ENCODE data around the gene PSMA6. TPM values are rescaled to one million over a fixed set of nuclear protein-coding genes. Genes with fewer than 3 reads are reported as not detected.

PSMA6 gene
- polyA plus RNA-seq, 1 donor (not counting 4 experiments of a cell fraction or from before 2014, with no cell fraction given) = 326 TPM

DNA sequence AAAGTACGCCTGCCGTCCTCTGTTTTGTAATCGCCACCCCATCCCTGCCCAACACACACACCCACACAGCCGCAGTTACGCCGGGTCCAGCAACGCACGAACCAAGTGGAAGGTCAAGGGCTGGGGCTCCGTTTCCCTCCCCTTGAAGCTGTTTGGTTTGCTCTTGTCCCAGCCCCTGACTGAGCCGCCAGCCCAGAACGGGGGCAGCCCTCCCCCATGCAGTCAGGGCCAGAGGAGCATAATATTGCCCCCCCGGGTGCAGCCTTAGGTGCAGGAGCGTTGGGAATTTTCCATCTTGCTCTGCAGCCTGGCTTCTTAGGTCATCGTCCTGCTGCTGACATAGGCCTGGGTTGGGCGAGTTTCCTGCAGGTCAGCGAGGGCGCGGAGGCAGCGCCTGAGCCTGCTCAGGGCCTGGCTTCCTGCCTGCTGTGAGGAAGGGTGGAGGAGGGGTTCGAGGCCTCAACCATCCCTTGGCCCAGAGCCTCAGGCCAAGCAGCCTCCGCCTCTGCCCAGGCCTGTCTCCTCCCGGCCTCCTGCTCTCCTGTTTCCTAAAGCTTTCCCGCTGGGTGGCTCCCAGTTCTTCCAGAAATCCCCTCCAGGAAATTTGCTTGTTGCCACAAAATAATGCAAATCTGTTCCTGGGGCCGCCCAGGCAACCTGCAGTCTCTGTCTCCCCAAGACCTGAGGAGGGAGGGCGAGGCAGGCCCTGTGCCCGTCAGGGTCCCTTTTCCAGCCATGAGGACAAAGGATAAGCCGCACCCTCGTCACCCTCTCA is 44.5 kb downstream of the PSMA6 start:
- Histone ChIP-seq H3K36me3 (ENCODE audit: control insufficient read depth in 2 of 2, extremely low read depth in 1 of 2, insufficient read depth in 2 of 2, low read length in 2 of 2) (no peaks in the 10 kb centered on the region), H3K27ac (ENCODE audit: control insufficient read depth, insufficient read depth, low read length) (peak overlapping the region; percentile 78), H4K20me1 (ENCODE audit: control insufficient read depth, extremely low read depth, insufficient read depth, low read length) (no peaks in the 10 kb centered on the region), H3K79me2 (ENCODE audit: control insufficient read depth, insufficient read depth, low read length) (no peaks in the 10 kb centered on the region), H3K9me3 (ENCODE audit: control insufficient read depth, low read depth, low read length) (no peaks in the 10 kb centered on the region), H3K9me1 (ENCODE audit: control insufficient read depth, extremely low read depth, insufficient read depth, low read length) (no peaks in the 10 kb centered on the region), H3K4me2 (ENCODE audit: control insufficient read depth, extremely low read depth, insufficient read depth, low read depth, low read length) (peak overlapping the region; percentile 78), H3K9ac (ENCODE audit: control insufficient read depth, extremely low read depth, insufficient read depth, low read length) (peak overlapping the region; percentile 68), H2AFZ (ENCODE audit: control insufficient read depth, low read length) (peak overlapping the region; percentile 76), H3K27me3 (ENCODE audit: control insufficient read depth, extremely low read depth, insufficient read depth, low read length) (no peaks in the 10 kb centered on the region), H3K4me1 (ENCODE audit: control insufficient read depth, extremely low read depth, insufficient read depth, low read length) (peaks cover 62% of the 10 kb centered on the region), H3K4me3 (ENCODE audit: control insufficient read depth in 2 of 3, extremely low read depth in 1 of 3, insufficient read depth in 2 of 3, low read depth in 1 of 3, low read length in 3 of 3) (peak overlapping the region in 2 of 3 experiments; percentile 30 to 40)
- FAIRE-seq (peak; percentile 71), DNase-seq (ENCODE audit: low read depth, low spot score) (no peak)
- dilution Hi-C loops (cut with MboI; ENCODE audit: extremely low pct_ligation_motif_present, low sequenced_read_pairs) = no loop called here
- no peak for TF ChIP-seq EZH2 (IDR thresholded peaks at IDR 0.05; ENCODE audit: low read length)
- no peak for TF ChIP-seq CTCF (optimal IDR thresholded peaks at IDR 0.05 in 1 of 3, IDR thresholded peaks at IDR 0.05 in 1 of 3, conservative IDR thresholded peaks at IDR 0.05 in 1 of 3; ENCODE audit: extremely low read depth in 1 of 3, insufficient read depth in 2 of 3, low read length in 3 of 3)

DNA sequence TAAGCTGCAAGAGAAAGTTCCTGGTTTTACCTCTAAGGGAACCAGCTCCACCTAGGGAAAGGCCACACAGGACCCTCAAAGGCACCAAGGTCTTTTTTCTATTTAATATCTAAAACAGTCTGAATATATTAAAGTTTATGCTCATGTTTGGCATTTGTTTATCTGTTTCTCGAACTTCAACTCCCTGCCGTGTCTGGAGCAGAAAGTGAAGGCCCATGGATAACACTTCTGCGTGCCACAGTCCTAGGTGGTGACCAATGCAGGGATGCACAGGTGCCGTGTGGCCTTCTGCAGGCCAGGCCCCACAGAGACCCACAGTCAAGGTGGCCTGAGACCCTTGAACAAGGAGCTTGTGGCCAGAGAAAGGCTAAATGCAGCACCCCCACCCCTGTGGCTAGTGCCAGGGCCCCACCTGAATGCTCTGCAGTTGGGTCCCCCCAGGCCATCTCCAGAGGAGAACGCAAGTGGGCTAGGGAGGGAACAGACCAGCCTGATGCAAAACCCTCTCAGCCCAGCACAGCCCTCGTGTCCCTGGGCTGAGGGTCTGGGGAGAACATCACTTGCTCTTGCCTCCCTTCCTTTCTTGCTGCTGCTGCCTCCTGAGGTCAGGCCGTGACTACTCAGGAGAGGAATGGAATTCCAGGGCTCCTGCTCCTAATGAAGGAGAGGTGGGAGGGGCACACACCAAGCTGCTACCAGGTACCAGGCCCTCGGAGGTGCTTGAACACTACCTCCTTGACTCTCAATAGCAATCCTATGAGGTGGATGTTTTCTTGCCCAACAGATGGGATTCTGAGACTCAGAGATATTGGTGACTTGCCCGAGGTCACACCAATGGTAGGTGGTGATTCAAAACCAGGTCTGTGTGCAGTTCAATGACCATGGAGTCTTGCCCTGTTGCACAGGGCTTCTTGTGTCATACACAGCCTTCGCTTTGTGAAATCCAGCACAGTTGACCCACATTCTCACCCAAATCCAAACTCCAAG is 45.4 kb downstream of the PSMA6 start:
- Histone ChIP-seq H2AFZ (ENCODE audit: control insufficient read depth, low read length) (peak overlapping the region; percentile 76), H3K36me3 (ENCODE audit: control insufficient read depth in 2 of 2, extremely low read depth in 1 of 2, insufficient read depth in 2 of 2, low read length in 2 of 2) (no peaks in the 10 kb centered on the region), H3K4me2 (ENCODE audit: control insufficient read depth, extremely low read depth, insufficient read depth, low read depth, low read length) (peak overlapping the region; percentile 78), H3K27me3 (ENCODE audit: control insufficient read depth, extremely low read depth, insufficient read depth, low read length) (no peaks in the 10 kb centered on the region), H3K9me3 (ENCODE audit: control insufficient read depth, low read depth, low read length) (no peaks in the 10 kb centered on the region), H3K79me2 (ENCODE audit: control insufficient read depth, insufficient read depth, low read length) (no peaks in the 10 kb centered on the region), H3K9me1 (ENCODE audit: control insufficient read depth, extremely low read depth, insufficient read depth, low read length) (no peaks in the 10 kb centered on the region), H3K4me3 (ENCODE audit: control insufficient read depth in 2 of 3, extremely low read depth in 1 of 3, insufficient read depth in 2 of 3, low read depth in 1 of 3, low read length in 3 of 3) (peak overlapping the region in 2 of 3 experiments; percentile 30 to 40), H3K4me1 (ENCODE audit: control insufficient read depth, extremely low read depth, insufficient read depth, low read length) (peaks cover 62% of the 10 kb centered on the region), H4K20me1 (ENCODE audit: control insufficient read depth, extremely low read depth, insufficient read depth, low read length) (no peaks in the 10 kb centered on the region), H3K9ac (ENCODE audit: control insufficient read depth, extremely low read depth, insufficient read depth, low read length) (peak overlapping the region; percentile 68), H3K27ac (ENCODE audit: control insufficient read depth, insufficient read depth, low read length) (peak overlapping the region; percentile 78)
- no peak for FAIRE-seq
- dilution Hi-C loops (cut with MboI; ENCODE audit: extremely low pct_ligation_motif_present, low sequenced_read_pairs) = no loop called here
- no peak for TF ChIP-seq CTCF (optimal IDR thresholded peaks at IDR 0.05 in 1 of 3, IDR thresholded peaks at IDR 0.05 in 1 of 3, conservative IDR thresholded peaks at IDR 0.05 in 1 of 3; ENCODE audit: extremely low read depth in 1 of 3, insufficient read depth in 2 of 3, low read length in 3 of 3)
- no peak for TF ChIP-seq EZH2 (IDR thresholded peaks at IDR 0.05; ENCODE audit: low read length)
- DNase-seq (ENCODE audit: low read depth, low spot score) = no peak
